Measurements from ENCODE around the gene COL1A1.

The COL1A1 gene

GRCh38 chr17:50170662-50171370 is 30.6 kb downstream of the COL1A1 start:
- DNase-seq, result no peak

- no peak for DNase-seq
These were observed 31.5 kb downstream of the COL1A1 start for GRCh38 chr17:50169881-50170459.

GRCh38 chr17:50169121-50169764 is 32.2 kb downstream of the COL1A1 start:
- peak; percentile 74 to 83 for DNase-seq

- DNase-seq, result no peak
These were observed 33.1 kb downstream of the COL1A1 start for GRCh38 chr17:50168319-50168718.

GRCh38 chr17:50167371-50167770 is 34.1 kb downstream of the COL1A1 start:
- no peak for DNase-seq

- no peak for DNase-seq
These were observed 34.8 kb downstream of the COL1A1 start for GRCh38 chr17:50166518-50167181.

GRCh38 chr17:50165867-50166517 is 35.4 kb downstream of the COL1A1 start, which contains the start of gene SGCA:
Gene SGCA (plus strand): TSS chr17:50166005. CDS start chr17:50166041, 36 bp downstream.
- no peak for DNase-seq

- no peak for DNase-seq
These were observed 36.0 kb downstream of the COL1A1 start for GRCh38 chr17:50165466-50165865.

- no peak for DNase-seq
These were observed 36.4 kb downstream of the COL1A1 start for GRCh38 chr17:50165066-50165465.

- DNase-seq, result no peak
These were observed 36.8 kb downstream of the COL1A1 start for GRCh38 chr17:50164697-50164988.

GRCh38 chr17:50163843-50164696 is 37.4 kb downstream of the COL1A1 start:
- peak in 1 of 2 donors; percentile 34 for DNase-seq

- DNase-seq, result peak in 1 of 2 donors; percentile 36
These were observed 38.8 kb downstream of the COL1A1 start for GRCh38 chr17:50162466-50163254.

- DNase-seq, result no peak
These were observed 39.5 kb downstream of the COL1A1 start for GRCh38 chr17:50161911-50162288.

- peak; percentile 93 to 96 for DNase-seq
These were observed 40.2 kb downstream of the COL1A1 start for GRCh38 chr17:50161023-50161910.

GRCh38 chr17:50157891-50158290 is 43.5 kb downstream of the COL1A1 start:
- peak in 1 of 2 donors; percentile 48 for DNase-seq

- no peak for DNase-seq
These were observed 46.2 kb downstream of the COL1A1 start for GRCh38 chr17:50155115-50155819.

- DNase-seq, result no peak
These were observed 46.8 kb downstream of the COL1A1 start for GRCh38 chr17:50154604-50155003.

- no peak for DNase-seq
These were observed 47.5 kb downstream of the COL1A1 start for GRCh38 chr17:50153650-50154575.
